Esophagus squamous epithelium (tissue), 5 donors: ENCODE measurements around the gene ZCCHC3. TPM values are rescaled to one million over a fixed set of nuclear protein-coding genes. Genes with fewer than 3 reads are reported as not detected.
A peak's percentile ranks its signal among the peaks of the same experiment; 100 is the strongest.

Experiments used
- DNase-seq: peaks from one replicate; lab custom pipeline; 2025; lab: John Stamatoyannopoulos, UW
- H3K27ac ChIP-seq, 4 donors: fragments of 200-600 bp; sonication (generic); one replicate each; pipeline ENCODE4 v1.5.1; 2016 to 2019; ENCODE audit warnings: mild to moderate bottlenecking in 1 of 4
- H3K27me3 ChIP-seq, 4 donors: fragments of 200-600 bp; sonication (generic); 1 replicate in 3 of 4; 2 replicates in 1 of 4; pipeline versions ENCODE4 v1.5.1 to v1.6.0; 2017 to 2021; ENCODE audit warnings: antibody characterized with exemption in 1 of 4
- H3K36me3 ChIP-seq, 3 donors: fragments of 200-600 bp; sonication (generic); one replicate each; pipeline ENCODE4 v1.5.1; 2016 to 2019
- H3K4me1 ChIP-seq, 3 donors: fragments of 200-600 bp; sonication (generic); one replicate each; pipeline ENCODE4 v1.5.1; 2017 to 2019
- H3K4me3 ChIP-seq, 4 donors: fragments of 200-600 bp; sonication (generic); 1 replicate in 3 of 4; 2 replicates in 1 of 4; pipeline ENCODE4 v1.5.1; 2016 to 2019; ENCODE audit warnings: mild to moderate bottlenecking in 2 of 4, moderate library complexity in 1 of 4
- H3K9me3 ChIP-seq, 3 donors: fragments of 200-600 bp; sonication (generic); one replicate each; pipeline ENCODE4 v1.5.1; 2016 to 2019
- POLR2A ChIP-seq, 4 donors: fragments of 450-650 bp; IDR thresholded peaks; one replicate each; pipeline ENCODE4 v1.6.1; 2017; ENCODE audit warnings: antibody characterized with exemption in 4 of 4, mild to moderate bottlenecking in 4 of 4, moderate library complexity in 3 of 4
- WGBS, 2 donors: methylation state at CpG; one replicate each; pipeline ENCODE4 v1.1.5; 2018; 5-methylcytosine and 5-hydroxymethylcytosine counted together
- intact Hi-C: fragments of 100-400 bp; cut with DNase I; formaldehyde crosslinking; loops from one replicate; pipeline ENCODE4 v1.15.0; 2022
- total RNA-seq, 4 donors: library from RNA; depleted of rRNA; stranded (reverse); fragments of >200 nt; gene quantifications; one replicate each; pipeline ENCODE4 v1.1.0, GENCODE V29; 2016
- TF ChIP-seq, protein P1 (sequence below), 6 experiments: fragments of 450-650 bp in 4 of 6; fragments of 200-600 bp in 2 of 6; sonication (generic) in 2 of 6; IDR thresholded peaks; one replicate each; pipeline ENCODE4 v1.5.1; 2016 to 2019; ENCODE audit warnings: antibody characterized with exemption in 6 of 6, mild to moderate bottlenecking in 4 of 6, moderate library complexity in 4 of 6
- donor health status: DM: yes; HTN: yes; CAD: no.

Gene ZCCHC3
- total RNA-seq, 4 donors from 2014 or later = 6.8 to 14.1 (median 9.2) TPM

DNA sequence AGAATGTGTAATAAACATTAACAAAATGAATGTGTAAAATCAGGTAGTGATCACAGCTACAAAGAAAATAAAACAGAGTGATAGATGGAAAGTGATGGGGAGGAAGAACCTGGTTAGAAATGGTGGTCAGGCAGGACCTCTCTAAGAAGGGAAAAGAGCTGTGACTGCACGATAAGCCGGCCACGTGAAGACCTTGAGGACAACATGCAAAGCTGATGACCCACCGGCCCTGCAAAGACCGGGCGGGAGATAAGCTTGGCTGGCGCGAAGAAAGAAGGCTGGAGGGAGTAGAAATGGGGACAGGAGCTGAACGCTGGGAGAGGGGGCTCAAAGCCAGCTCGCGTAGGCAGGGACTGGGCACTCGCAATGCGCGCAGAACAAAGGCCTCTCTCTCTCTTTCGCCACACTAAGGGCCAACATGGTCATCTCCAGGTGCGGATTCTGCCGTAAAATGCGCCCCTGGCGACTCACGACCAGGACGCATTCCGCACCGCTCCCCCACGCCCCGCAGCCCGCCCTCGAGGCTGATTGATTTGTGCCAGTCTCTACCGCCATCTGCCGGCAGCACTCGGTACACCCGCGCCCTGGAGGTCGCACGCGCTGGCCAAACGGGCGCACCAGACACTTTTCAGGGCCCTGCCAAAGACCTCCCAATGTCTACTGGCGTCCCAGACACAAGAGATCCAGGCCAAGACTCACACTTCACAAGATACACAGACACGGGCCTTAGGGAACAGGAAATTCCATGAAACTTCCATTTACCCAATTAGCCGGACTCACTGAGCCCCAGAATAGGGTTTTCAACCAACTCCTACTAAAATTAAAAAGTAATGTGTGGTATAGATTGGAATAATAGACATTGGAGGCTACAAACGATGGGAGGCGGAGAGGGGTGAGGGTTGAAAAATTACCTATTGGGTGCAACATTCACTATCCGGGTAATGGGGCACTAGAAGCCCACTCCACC lies 30.5 kb upstream of the ZCCHC3 start:
- no peaks in the 10 kb centered on the region for H3K9me3 ChIP-seq
- peaks cover 0 to 18% (median 0%) of the 10 kb centered on the region in 4 donors for H3K27me3 ChIP-seq
- peak overlapping the region; percentile 12 to 62 (median 46) for H3K4me3 ChIP-seq
- WGBS, 2 donors = 9 to 14% methylated on average over 24 to 27 of the region's 43 CpGs
- no peaks in the 10 kb centered on the region for H3K36me3 ChIP-seq
- intact Hi-C loops = loop anchor here (10.0 kb wide), 1 partner anchor 52 kb away; no protein-coding TSS in a partner anchor
- DNase-seq = peak; percentile 24
- H3K27ac ChIP-seq = no peak overlapping the region
- peaks cover 3 to 12% (median 4%) of the 10 kb centered on the region in 3 donors for H3K4me1 ChIP-seq
- TF ChIP-seq, protein P1, sequence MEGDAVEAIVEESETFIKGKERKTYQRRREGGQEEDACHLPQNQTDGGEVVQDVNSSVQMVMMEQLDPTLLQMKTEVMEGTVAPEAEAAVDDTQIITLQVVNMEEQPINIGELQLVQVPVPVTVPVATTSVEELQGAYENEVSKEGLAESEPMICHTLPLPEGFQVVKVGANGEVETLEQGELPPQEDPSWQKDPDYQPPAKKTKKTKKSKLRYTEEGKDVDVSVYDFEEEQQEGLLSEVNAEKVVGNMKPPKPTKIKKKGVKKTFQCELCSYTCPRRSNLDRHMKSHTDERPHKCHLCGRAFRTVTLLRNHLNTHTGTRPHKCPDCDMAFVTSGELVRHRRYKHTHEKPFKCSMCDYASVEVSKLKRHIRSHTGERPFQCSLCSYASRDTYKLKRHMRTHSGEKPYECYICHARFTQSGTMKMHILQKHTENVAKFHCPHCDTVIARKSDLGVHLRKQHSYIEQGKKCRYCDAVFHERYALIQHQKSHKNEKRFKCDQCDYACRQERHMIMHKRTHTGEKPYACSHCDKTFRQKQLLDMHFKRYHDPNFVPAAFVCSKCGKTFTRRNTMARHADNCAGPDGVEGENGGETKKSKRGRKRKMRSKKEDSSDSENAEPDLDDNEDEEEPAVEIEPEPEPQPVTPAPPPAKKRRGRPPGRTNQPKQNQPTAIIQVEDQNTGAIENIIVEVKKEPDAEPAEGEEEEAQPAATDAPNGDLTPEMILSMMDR (IDR thresholded peaks at IDR 0.05) = peak; percentile 88 to 99 (median 91)
- TF ChIP-seq POLR2A (IDR thresholded peaks at IDR 0.05) = no peak

DNA sequence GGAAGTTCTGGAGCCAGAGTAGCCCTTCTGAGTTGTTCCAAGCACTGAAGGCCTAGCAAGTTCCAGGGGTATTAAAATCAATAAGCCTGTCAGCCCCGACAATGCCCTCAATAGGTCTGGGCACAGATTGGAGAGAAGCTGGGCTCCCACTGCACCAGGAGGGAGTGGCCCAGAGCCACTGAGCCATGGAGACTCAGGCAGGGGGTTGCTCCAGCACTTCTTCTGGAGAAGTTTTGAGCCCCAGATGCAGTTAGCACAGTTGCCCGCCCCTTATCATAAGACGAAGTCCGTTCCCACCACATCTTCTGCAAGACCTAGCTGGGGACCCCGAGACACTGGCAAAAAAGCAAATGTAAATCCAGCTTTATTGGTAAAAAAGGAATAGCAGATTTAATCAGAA lies 26.9 kb upstream of the ZCCHC3 start:
- TF ChIP-seq, protein P1 (IDR thresholded peaks at IDR 0.05) = no peak
- no peak for TF ChIP-seq POLR2A (IDR thresholded peaks at IDR 0.05)
- DNase-seq = no peak
- no peak overlapping the region for H3K4me3 ChIP-seq
- peaks cover 3 to 12% (median 4%) of the 10 kb centered on the region in 3 donors for H3K4me1 ChIP-seq
- intact Hi-C loops = no loop called here
- H3K27me3 ChIP-seq = peaks cover 0 to 11% (median 0%) of the 10 kb centered on the region in 4 donors
- 51 to 62% methylated on average over 2 to 4 of the region's 5 CpGs for WGBS, 2 donors
- H3K36me3 ChIP-seq = peaks cover 0 to 3% (median 0%) of the 10 kb centered on the region in 3 donors
- no peaks in the 10 kb centered on the region for H3K9me3 ChIP-seq
- H3K27ac ChIP-seq = no peak overlapping the region

DNA sequence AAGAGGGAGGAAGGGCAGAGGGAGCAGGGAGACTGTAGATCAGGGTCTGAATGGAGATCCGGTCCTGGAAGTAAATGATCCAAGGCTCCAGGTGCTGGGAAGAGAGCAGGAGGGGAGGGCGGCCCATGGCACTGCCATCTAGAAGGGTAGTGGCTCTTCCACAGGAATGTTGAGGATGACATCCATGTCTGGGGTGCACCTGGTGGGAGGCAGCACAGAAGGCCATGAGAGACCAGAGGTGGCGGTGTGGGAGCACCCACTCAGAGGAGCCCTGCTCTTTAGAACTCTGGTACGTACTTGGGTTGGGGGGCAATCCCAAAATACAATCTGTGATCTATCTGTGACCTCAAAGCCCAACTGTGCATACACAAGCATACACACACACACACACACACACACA lies 26.3 kb upstream of the ZCCHC3 start:
- no peak for DNase-seq
- Histone ChIP-seq H3K27me3 (peaks cover 0 to 6% (median 0%) of the 10 kb centered on the region in 4 donors), H3K4me1 (peaks cover 3 to 12% (median 4%) of the 10 kb centered on the region in 3 donors), H3K36me3 (peaks cover 0 to 9% (median 0%) of the 10 kb centered on the region in 3 donors), H3K4me3 (no peak overlapping the region), H3K27ac (no peak overlapping the region), H3K9me3 (no peaks in the 10 kb centered on the region)
- intact Hi-C loops = no loop called here
- TF ChIP-seq, protein P1 (IDR thresholded peaks at IDR 0.05) = no peak
- TF ChIP-seq POLR2A (IDR thresholded peaks at IDR 0.05) = no peak
- WGBS, 2 donors = 89 to 94% methylated on average over 3 of the region's 4 CpGs

DNA sequence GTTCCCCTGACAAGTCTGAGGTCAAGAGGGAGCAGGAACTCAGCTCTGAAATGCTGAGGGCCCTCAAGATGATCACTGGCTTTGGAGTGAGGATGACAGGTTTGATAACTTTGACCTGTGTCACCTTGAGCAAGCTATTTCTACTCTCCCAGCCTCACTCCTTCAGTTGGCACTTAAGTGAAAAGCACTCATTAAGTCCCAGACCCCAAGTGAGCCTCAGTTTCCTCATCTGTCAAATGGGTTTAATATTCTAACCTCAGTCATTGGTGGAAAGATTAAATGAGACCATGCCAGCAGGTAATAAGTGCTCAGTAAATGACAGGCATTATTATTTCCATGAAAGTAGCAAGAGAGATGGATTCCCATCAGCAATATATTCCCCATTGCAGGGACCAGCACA lies 25.8 kb upstream of the ZCCHC3 start:
- no peak overlapping the region for H3K27ac ChIP-seq
- no peak for TF ChIP-seq POLR2A (IDR thresholded peaks at IDR 0.05)
- TF ChIP-seq, protein P1 (IDR thresholded peaks at IDR 0.05) = no peak

DNA sequence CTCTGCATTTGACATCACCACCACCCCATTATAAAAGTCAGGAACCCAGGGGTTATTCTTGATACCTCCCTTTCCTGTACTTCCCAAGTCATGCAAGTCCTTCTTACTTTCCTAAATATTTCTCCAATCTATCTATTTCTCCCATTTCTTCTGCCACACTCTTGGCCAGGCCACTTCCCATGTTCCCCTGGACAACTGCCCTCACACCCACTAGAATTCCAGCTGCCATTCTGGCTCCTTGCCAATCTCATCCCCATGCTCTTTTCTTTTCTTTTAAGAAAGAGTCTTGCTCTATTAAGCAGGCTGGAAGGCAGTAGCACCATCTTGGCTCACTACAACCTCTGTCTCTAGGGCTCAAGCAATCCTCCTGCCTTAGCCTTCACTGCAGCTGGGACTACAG lies 24.7 kb upstream of the ZCCHC3 start:
- Histone ChIP-seq H3K4me3 (no peak overlapping the region), H3K27ac (no peak overlapping the region), H3K36me3 (peaks cover 0 to 25% (median 0%) of the 10 kb centered on the region in 3 donors), H3K27me3 (no peaks in the 10 kb centered on the region), H3K4me1 (no peaks in the 10 kb centered on the region), H3K9me3 (no peaks in the 10 kb centered on the region)
- no peak for DNase-seq
- TF ChIP-seq, protein P1 (IDR thresholded peaks at IDR 0.05) = no peak
- no peak for TF ChIP-seq POLR2A (IDR thresholded peaks at IDR 0.05)
- intact Hi-C loops = no loop called here

More for the DNA sequence above, 25.8 kb upstream of the ZCCHC3 start:
- Histone ChIP-seq H3K9me3 (no peaks in the 10 kb centered on the region), H3K4me3 (no peak overlapping the region), H3K36me3 (peaks cover 0 to 13% (median 0%) of the 10 kb centered on the region in 3 donors), H3K4me1 (peaks cover 2 to 8% (median 3%) of the 10 kb centered on the region in 3 donors), H3K27me3 (peaks cover 0 to 3% (median 0%) of the 10 kb centered on the region in 4 donors)
- DNase-seq = no peak
- intact Hi-C loops = no loop called here
